HFF-Myc (cell line): ENCODE data around the gene ATOSB.

Source experiments
- DNase-seq: peaks from one replicate; pipeline ENCODE4 v3.0.0-alpha.2; 2011; ENCODE audit warnings: low read depth; ENCODE audit errors: extremely low read depth
- H3K4me3 ChIP-seq: replicated peaks from 2 replicates; pipeline ENCODE4 v1.5.1; 2011; ENCODE audit warnings: low read depth, mild to moderate bottlenecking, control low read depth, low read length
- CTCF ChIP-seq: IDR thresholded peaks from 2 replicates; pipeline ENCODE4 v1.5.1; 2012; ENCODE audit warnings: mild to moderate bottlenecking, low read depth, low read length, control low read depth; ENCODE audit errors: missing control alignments

Gene ATOSB

GRCh38 chr9:35134920-35135319 lies 19.3 kb upstream of the ATOSB start:
- no peak overlapping the region for H3K4me3 ChIP-seq
- no peak for TF ChIP-seq CTCF
- DNase-seq, result no peak

- peak; percentile 94 for TF ChIP-seq CTCF
- H3K4me3 ChIP-seq, result peak overlapping the region; percentile 58
- peak; percentile 92 for DNase-seq
Measured at GRCh38 chr9:35116898-35117551, 1.4 kb upstream of the ATOSB start.

GRCh38 chr9:35116539-35116897 lies 856 bp upstream of the ATOSB start:
- peak overlapping the region; percentile 58 for H3K4me3 ChIP-seq
- DNase-seq, result no peak
- no peak for TF ChIP-seq CTCF

GRCh38 chr9:35114840-35115628 lies 628 bp downstream of the ATOSB start:
- DNase-seq, result no peak
- TF ChIP-seq CTCF, result no peak
- H3K4me3 ChIP-seq, result peak overlapping the region; percentile 58

- H3K4me3 ChIP-seq, result peak overlapping the region; percentile 58
- no peak for TF ChIP-seq CTCF
- DNase-seq, result peak; percentile 89
Measured at GRCh38 chr9:35114113-35114839, 1.4 kb downstream of the ATOSB start.

- TF ChIP-seq CTCF, result no peak
- DNase-seq, result no peak
- no peak overlapping the region; the same call in 1 of the 2 replicates for H3K4me3 ChIP-seq
Measured at GRCh38 chr9:35112257-35113020, 3.2 kb downstream of the ATOSB start.
